Stimulated activated CD8-positive, alpha-beta memory T cell treated with anti-CD3 and anti-CD28 coated beads, Interleukin-7, amount 100 ng/mL, for 1 hour (primary cell): ENCODE results near the gene PYCR2.
"Not testable (repeated sequence)": the region's sequence is repeated elsewhere in the genome, so short reads cannot be mapped to it uniquely, and the experiment has no call there.

Experiments
- DNase-seq, 2 donors: peaks; one replicate each; pipeline ENCODE4 v3.0.0-alpha.2; 2020; ENCODE audit warnings: low read depth in 2 of 2

PYCR2 gene

GRCh38 chr1:225923692-225924555 lies at the start of gene PYCR2:
TSS of gene PYCR2 (minus strand) at chr1:225924250. CDS start at chr1:225924110, 140 bp downstream.
- peak; percentile 86 to 87 for DNase-seq

GRCh38 chr1:225973158-225973557 lies 49.1 kb upstream of the PYCR2 start:
- no peak for DNase-seq

GRCh38 chr1:225972344-225973152 lies 48.5 kb upstream of the PYCR2 start:
- no peak for DNase-seq

DNA sequence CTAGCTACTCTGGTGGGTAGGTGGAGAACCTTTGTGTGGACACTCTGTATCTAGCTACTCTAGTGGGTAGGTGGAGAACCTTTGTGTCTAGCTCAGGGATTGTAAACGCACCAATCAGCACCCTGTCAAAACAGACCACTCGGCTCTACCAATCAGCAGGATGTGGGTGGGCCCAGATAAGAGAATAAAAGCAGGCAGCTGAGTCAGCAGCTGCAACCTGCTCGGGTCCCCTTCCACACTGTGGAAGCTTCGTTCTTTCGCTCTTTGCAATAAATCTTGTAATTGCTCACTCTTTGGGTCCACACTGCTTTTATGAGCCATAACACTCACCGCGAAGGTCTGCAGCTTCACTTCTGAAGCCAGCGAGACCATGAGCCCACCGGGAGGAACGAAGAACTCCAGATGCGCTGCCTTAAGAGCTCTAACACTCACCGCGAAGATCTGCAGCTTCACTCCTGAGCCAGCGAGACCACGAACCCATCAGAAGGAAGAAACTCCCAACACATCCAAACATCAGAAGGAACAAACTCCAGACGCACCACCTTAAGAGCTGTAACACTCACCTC lies 46.6 kb upstream of the PYCR2 start:
- not testable (repeated sequence) for DNase-seq

GRCh38 chr1:225969751-225970150 lies 45.7 kb upstream of the PYCR2 start:
- DNase-seq = not testable (repeated sequence)

DNA sequence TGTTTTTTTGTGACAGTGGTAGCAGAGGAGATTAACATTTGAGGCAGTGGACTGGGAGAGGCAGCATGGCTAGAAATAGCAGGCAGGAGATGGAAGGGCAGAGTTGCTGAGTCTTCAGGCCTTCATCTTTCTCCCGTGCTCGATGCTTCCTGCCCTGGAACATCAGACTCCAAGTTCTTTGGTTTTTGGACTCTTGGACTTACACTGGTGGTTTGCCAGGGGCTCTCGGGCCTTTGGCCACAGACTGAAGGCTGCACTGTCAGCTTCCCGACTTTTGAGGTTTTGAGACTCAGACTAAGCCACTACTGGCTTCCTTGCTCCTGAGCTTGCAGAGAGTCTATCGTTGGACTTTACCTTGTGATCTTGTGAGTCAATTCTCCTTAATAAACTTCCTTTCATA lies 41.2 kb upstream of the PYCR2 start:
- no peak for DNase-seq

GRCh38 chr1:225963735-225964530 lies 39.9 kb upstream of the PYCR2 start:
- no peak for DNase-seq

DNA sequence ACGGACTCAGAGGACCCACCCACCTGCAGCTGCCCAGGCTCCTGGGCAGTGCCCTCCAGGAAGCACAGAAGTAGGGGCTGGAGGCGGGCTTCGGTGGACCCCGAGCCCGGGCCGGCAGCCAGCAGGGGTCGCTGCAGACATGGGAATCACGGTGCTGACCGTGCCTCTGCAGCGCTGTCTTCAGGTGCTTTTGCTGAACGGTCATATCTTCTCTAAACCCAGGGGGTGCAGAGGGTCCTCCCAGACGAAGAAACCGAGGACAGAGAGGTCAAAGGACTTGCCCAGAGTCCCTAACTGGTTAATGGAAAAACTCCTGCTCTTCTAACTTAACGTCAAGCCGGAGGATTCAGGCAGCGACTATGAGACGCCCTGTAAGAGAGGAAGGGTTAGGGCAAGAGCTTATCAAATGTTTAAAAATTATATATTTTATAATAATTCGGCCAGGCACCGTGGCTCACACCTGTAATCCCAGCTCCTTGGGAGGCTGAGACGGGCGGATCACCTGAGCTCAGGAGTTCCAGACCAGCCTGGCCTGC lies 38.5 kb upstream of the PYCR2 start:
- DNase-seq = peak; percentile 27 to 44

- no peak for DNase-seq
Measured at GRCh38 chr1:225961659-225962439, 37.8 kb upstream of the PYCR2 start.

GRCh38 chr1:225958041-225958440 lies 34.0 kb upstream of the PYCR2 start:
- no peak for DNase-seq

- DNase-seq = no peak
Measured at GRCh38 chr1:225954753-225955152, 30.7 kb upstream of the PYCR2 start.

- no peak for DNase-seq
Measured at GRCh38 chr1:225953315-225953714, 29.3 kb upstream of the PYCR2 start.

DNA sequence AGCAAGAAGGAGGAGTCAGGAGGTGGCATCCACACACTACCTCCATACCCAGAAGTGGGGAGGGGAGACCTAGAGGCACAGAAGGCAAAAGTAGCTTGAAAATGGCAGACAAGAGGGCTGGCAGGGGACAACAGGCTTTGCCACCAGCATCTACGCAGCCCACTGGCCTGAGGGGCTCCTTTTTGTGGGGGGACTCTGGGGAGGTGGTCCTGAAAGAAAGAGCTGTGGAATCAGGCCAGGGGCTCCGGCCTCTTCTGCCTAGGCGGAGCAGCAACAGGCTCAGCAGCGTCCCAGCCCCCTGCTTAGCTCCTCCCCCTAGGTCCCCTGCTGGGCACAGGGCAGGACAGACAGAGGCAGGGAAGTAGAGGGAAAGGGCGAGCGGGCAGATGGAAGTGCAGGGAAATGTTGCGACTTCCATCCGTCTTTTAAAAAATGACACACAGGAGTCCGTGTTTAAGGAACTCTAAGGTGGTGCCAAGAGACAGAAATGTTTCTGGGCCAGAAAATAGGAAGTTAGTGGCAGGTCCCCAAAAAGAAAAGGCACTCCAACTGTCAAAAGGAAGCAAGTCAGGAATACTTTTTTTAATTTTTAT lies 27.0 kb upstream of the PYCR2 start:
- DNase-seq = no peak

GRCh38 chr1:225949041-225949440 lies 25.0 kb upstream of the PYCR2 start:
- DNase-seq = no peak

- no peak for DNase-seq
Measured at GRCh38 chr1:225946803-225947202, 22.8 kb upstream of the PYCR2 start.

DNA sequence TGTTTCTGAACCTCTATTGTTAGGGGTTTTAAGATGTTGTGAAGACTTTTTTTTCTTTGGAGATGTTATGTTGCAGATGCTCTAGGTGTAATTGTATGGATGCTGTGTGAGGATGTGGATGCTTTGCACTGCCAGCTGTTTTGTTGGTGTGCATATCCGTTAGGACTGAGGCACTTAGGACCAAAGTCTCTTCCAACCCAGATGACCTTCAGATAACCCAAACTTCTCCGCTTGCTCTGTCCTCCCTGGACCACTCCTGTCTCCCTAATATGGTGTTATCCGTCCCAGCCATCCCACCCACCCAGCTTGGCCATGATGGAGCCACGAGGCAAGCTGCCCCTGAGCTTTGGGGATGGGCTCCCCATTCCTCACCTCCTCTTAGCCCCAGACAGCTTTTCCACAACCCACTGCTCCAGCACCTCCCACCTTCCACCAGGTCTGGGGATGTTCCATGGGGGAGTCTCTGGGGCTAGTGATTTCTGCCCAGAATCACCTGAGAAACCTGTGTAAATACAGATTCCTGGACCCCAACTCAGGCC lies 22.1 kb upstream of the PYCR2 start:
- no peak for DNase-seq

GRCh38 chr1:225945564-225945963 lies 21.5 kb upstream of the PYCR2 start:
- DNase-seq = no peak

GRCh38 chr1:225944951-225945350 lies 20.9 kb upstream of the PYCR2 start:
- no peak for DNase-seq

DNA sequence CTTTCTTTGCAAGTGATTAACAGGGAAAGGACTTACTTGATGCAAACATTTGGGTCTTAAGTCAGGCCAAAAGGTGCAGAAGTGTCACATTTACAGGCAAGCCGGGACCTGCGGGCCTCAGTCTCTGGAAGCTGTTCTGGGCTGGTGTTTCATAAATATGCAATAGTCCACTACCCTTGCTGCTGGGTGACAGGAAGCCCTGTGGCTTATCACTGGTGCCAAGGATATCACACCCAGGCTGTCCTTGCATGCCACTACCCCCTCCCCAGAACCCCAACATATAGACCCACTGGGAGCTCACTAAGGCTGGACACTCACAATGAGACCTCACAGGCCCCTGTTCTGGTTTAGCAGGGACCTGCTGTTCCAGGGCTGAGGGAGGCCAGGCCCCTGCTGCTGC lies 20.3 kb upstream of the PYCR2 start:
- no peak for DNase-seq

- no peak for DNase-seq
Measured at GRCh38 chr1:225943582-225943981, 19.5 kb upstream of the PYCR2 start.
